ENCODE data around the gene LEFTY2.
"Not testable (repeated sequence)": the region's sequence is repeated elsewhere in the genome, so short reads cannot be mapped to it uniquely, and the experiment has no call there.

Gene LEFTY2, protein sequence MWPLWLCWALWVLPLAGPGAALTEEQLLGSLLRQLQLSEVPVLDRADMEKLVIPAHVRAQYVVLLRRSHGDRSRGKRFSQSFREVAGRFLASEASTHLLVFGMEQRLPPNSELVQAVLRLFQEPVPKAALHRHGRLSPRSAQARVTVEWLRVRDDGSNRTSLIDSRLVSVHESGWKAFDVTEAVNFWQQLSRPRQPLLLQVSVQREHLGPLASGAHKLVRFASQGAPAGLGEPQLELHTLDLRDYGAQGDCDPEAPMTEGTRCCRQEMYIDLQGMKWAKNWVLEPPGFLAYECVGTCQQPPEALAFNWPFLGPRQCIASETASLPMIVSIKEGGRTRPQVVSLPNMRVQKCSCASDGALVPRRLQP

DNA sequence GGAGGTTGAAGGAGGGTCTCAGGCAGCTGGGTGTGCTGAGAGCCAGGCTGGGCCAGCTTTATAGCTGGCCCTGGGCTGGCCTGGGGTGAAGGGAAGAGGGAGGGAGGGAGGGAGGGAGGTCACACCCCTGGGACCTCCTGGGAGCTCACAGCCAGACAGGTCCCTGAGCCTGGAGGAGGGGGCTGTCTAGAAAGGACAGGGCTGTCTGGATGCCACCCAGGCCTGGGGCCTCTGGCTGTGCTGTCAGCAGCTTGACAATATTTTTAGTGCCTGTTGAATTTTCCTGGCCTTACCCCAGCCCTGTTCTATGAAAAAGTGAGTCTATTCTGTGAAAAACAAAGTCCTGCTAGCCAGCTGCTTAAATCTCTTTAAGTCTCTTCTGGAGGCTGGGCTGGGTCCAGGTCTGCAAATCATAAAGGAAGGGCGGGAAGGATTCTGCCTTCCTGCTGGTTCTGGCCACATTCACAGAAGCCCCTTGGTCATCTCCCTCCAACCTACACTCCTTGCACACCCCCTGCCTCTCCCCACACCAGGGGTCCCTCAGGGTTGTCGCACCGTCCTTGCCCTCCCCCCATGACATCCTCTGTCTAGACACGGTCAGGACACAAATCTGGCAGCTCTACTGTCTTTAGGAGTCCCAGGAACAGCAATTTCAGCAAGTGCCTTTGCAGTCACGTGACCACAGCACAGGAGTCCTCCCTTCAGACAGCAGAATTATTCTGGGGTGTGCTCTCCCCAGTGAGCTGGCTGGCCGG, at the start of gene LEFTY2:
LEFTY2 (minus strand) TSS at position 34 of the 755 bp plus-strand sequence. CDS start 80 bp downstream, outside the sequence.
- DNase-seq, result no peak

GRCh38 chr1:225987491-225988316, 46.7 kb upstream of the LEFTY2 start:
- no peak for DNase-seq

DNA sequence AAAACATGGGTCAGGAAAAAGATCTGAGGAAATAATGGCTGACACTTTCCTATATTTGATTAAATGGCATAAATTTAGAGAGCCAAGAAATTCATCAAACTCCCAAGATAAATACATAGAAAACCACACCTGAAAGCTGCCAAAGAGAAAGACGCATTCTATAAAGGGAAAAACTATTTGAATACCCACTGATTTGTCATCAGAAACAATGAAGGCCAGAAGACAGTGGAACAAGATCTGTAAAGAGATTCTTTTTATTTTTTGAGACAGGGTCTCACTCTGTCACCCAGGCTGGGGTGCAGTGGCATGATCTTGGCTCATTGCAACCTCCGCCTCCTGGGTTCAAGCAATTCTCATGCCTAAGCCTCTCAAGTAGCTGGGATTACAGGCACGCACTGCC, 40.7 kb upstream of the LEFTY2 start:
- no peak for DNase-seq

DNA sequence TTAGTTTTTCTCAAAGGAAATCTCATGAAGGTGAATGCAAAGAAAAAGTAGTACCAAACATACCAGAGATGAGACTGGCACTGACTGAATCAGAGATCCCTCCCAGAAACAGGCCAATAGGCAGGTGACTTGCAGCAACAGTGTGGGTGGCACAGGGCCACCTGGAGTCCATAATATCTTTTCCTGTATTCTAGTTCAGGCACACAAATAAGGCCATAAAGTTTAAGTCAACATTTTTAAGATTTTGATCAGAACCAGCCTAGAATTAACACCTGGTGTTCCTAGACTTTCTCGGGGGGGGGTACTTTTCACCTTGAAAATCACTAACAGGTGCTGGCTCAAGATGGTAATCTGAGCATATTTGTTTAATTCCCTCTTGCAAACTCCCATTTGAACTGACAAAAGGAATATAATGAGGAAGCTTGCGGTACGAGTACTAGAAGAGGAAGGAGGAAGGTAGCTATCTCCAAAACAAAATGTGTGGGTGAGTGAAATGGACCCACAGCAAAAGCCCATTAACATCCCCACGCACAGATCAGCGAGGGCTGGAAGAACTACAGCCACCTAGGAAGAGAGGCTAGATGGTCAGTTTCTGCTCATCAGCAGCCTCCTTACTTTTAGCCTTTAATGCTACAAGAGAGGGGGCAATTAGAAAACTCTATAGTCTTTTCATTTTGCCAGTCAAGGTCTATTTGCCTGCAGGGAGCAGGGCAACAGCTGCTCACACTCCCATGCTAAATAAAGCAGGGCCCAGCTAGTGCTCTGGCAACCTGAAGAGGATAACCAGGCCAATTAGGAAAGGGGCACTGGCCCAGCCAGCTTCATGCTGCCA, 39.2 kb upstream of the LEFTY2 start:
- DNase-seq, result no peak

- DNase-seq, result no peak
Measured at GRCh38 chr1:225979421-225979820, 38.4 kb upstream of the LEFTY2 start.

- DNase-seq, result no peak
Measured at GRCh38 chr1:225977937-225978748, 37.1 kb upstream of the LEFTY2 start.

GRCh38 chr1:225975146-225975545, 34.1 kb upstream of the LEFTY2 start:
- not testable (repeated sequence) for DNase-seq

GRCh38 chr1:225974454-225974853, 33.4 kb upstream of the LEFTY2 start:
- DNase-seq, result no peak

DNA sequence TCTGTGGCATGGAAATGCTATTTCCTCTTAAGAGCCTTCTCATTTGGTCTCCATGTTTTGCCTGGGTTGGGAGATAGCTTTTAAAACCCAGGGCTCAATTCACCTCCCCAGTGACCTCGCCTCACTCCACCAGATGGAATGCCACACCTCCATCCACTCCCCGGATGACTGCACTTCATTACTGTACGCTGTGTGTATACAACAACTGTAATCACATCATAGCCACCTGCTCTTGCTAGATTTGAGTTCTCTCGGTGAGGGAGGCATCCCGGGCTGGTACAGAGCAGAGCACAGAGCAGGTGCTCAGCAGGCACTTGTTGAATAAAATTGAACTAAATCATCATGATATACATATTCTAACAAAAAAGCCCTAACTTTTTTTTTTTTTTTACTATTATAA, 32.1 kb upstream of the LEFTY2 start:
- DNase-seq, result no peak

GRCh38 chr1:225972344-225973152, 31.5 kb upstream of the LEFTY2 start:
- DNase-seq, result no peak

DNA sequence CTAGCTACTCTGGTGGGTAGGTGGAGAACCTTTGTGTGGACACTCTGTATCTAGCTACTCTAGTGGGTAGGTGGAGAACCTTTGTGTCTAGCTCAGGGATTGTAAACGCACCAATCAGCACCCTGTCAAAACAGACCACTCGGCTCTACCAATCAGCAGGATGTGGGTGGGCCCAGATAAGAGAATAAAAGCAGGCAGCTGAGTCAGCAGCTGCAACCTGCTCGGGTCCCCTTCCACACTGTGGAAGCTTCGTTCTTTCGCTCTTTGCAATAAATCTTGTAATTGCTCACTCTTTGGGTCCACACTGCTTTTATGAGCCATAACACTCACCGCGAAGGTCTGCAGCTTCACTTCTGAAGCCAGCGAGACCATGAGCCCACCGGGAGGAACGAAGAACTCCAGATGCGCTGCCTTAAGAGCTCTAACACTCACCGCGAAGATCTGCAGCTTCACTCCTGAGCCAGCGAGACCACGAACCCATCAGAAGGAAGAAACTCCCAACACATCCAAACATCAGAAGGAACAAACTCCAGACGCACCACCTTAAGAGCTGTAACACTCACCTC, 29.7 kb upstream of the LEFTY2 start:
- not testable (repeated sequence) for DNase-seq

DNA sequence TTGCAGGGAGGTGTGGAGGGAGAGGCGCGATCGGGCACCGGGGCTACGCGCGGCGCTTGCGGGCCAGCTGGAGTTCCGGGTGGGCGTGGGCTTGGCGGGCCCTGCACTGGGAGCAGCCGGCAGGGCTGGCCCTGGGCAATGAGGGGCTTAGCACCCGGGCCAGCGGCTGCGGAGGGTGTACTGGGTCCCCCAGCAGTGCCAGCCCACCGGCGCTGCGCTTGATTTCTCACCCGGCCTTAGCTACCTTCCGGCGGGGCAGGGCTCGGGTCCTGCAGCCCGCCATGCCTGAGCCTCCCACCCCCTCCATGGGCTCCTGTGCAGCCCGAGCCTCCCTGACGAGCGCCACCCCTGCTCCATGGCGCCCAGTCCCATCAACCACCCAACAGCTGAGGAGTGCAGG, 28.7 kb upstream of the LEFTY2 start:
- not testable (repeated sequence) for DNase-seq

- no peak for DNase-seq
Measured at GRCh38 chr1:225965231-225965630, 24.2 kb upstream of the LEFTY2 start.

- DNase-seq, result no peak
Measured at GRCh38 chr1:225963735-225964530, 22.9 kb upstream of the LEFTY2 start.

DNA sequence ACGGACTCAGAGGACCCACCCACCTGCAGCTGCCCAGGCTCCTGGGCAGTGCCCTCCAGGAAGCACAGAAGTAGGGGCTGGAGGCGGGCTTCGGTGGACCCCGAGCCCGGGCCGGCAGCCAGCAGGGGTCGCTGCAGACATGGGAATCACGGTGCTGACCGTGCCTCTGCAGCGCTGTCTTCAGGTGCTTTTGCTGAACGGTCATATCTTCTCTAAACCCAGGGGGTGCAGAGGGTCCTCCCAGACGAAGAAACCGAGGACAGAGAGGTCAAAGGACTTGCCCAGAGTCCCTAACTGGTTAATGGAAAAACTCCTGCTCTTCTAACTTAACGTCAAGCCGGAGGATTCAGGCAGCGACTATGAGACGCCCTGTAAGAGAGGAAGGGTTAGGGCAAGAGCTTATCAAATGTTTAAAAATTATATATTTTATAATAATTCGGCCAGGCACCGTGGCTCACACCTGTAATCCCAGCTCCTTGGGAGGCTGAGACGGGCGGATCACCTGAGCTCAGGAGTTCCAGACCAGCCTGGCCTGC, 21.5 kb upstream of the LEFTY2 start:
- peak; percentile 40 to 45 for DNase-seq

DNA sequence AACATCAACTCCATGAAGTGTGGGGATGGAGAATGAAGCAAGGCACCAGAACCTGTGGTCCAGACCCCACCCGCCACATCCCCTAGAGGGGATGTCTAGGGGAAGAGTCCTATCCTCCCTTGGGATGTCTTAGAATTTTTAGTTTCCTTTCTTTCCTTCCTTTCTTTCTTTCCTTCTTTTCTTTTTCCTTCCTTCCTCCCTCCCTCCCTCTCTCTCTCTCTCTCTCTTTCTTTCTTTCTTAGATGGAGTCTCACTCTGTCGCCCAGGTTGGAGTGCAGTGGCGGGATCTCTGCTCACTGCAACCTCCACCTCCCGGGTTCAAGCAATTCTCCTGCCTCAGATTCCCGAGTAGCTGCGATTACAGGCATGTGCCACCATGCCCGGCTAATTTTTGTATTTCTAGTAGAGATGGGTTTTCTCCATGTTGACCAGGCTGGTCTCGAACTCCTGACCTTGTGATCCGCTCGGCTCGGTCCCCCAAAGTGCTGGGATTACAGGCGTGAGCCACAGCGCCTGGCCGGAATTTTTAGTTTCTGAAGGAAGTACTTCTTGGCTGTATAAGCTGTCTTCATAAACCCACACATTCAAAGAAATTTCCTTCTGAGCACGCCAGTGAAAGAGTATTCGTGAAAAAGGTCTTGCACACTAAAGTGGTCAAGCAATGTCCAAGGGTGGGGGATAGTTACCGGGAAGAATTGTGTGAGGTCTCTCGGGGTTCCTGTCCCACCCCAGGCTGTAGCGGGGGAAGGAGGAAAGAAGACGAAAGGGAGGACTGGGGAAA, 20.8 kb upstream of the LEFTY2 start:
- no peak for DNase-seq

- DNase-seq, result no peak
Measured at GRCh38 chr1:225958041-225958440, 17.0 kb upstream of the LEFTY2 start.

DNA sequence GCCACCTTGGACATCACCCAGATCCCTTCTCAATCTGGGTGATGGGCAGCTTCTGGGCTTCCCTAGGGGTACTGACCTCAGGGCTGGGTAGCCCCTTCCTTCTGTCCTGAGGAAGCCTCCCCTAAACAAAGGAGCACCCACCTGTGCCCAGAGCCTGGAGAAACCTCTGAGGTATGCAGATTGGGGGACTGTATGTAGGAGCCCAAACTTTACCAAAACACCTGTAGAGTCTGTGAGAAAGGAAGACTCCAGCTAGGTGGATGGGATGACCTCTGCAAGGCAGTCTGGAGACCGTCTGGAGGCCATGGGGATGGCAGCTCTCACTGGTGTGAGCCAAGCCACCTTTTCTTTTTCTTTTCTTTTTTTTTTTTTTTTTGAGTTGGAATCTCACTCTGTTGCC, 13.7 kb upstream of the LEFTY2 start:
- DNase-seq, result no peak
